H1 (cell line): ENCODE results near the gene DYNC1I1. TPM values are rescaled to one million over a fixed set of nuclear protein-coding genes. Genes with fewer than 3 reads are reported as not detected.

Source experiments
- CTCF ChIA-PET: fragments of 300-600 bp; sonication (Branson Sonifier 250); formaldehyde crosslinking; loops from one replicate; lab custom pipeline; 2021; ENCODE audit not compliant: partially characterized antibody; lab: Charles Lee
- POLR2A ChIA-PET: fragments of 300-600 bp; sonication (Branson Sonifier 250); formaldehyde crosslinking; loops from one replicate; lab custom pipeline; 2021; ENCODE audit warnings: inconsistent platforms; ENCODE audit not compliant: partially characterized antibody; lab: Charles Lee
- DNase-seq, 2 experiments: peaks; one replicate each; pipeline versions ENCODE4 v3.0.0 to v3.0.0-alpha.2; 2010 to 2022; ENCODE audit warnings: low spot score in 2 of 2, low read depth in 1 of 2, mixed read lengths in 1 of 2
- FAIRE-seq: peaks from 2 replicates; lab custom pipeline; 2011; peaks lifted over from hg19 to GRCh38; lab: Jason Lieb, UNC
- H2AFZ ChIP-seq: 2 replicates; pipeline ENCODE4 v1.8.1; 2012; ENCODE audit warnings: low read length, inconsistent platforms
- H2AK5ac ChIP-seq: 2 replicates; pipeline ENCODE4 v1.6.1; 2013; ENCODE audit warnings: low read depth, low read length
- H2BK120ac ChIP-seq: replicated peaks from 2 replicates; pipeline ENCODE3; 2013; ENCODE audit warnings: low read depth, low read length, inconsistent platforms
- H2BK12ac ChIP-seq: 2 replicates; pipeline ENCODE4 v1.6.1; 2013; ENCODE audit warnings: low read depth, low read length
- H2BK15ac ChIP-seq: 2 replicates; pipeline ENCODE4 v1.6.1; 2013; ENCODE audit warnings: low read length
- H2BK20ac ChIP-seq: 2 replicates; pipeline ENCODE4 v1.6.1; 2013; ENCODE audit warnings: low read length
- H2BK5ac ChIP-seq: 2 replicates; pipeline ENCODE4 v1.6.1; 2013; ENCODE audit warnings: low read depth, low read length
- H3K14ac ChIP-seq: 2 replicates; pipeline ENCODE4 v1.6.1; 2013; ENCODE audit warnings: inconsistent platforms; ENCODE audit not compliant: insufficient read length
- H3K18ac ChIP-seq: 2 replicates; pipeline ENCODE4 v1.6.1; 2013; ENCODE audit warnings: low read length; ENCODE audit errors: extremely low read depth
- H3K23ac ChIP-seq: 2 replicates; pipeline ENCODE4 v1.6.1; 2013; ENCODE audit warnings: inconsistent platforms; ENCODE audit not compliant: insufficient read length
- H3K23me2 ChIP-seq: 2 replicates; pipeline ENCODE4 v1.6.1; 2013; ENCODE audit warnings: low read depth, low read length
- H3K27ac ChIP-seq: 2 replicates; pipeline ENCODE4 v1.6.1; 2011; ENCODE audit warnings: low read depth, low read length, inconsistent platforms
- H3K27me3 ChIP-seq, 4 experiments: replicated peaks in 1 of 4; 1 replicate in 1 of 4; 2 replicates in 3 of 4; pipeline versions ENCODE4 v1.6.1 to v1.8.1; 2011 to 2013; ENCODE audit warnings: low read length in 3 of 4, mild to moderate bottlenecking in 3 of 4, inconsistent platforms in 2 of 4, mixed read lengths in 2 of 4, moderate library complexity in 1 of 4; ENCODE audit not compliant: control insufficient read depth in 3 of 4, insufficient read depth in 3 of 4; ENCODE audit errors: extremely low read depth in 1 of 4
- H3K36me3 ChIP-seq, 4 experiments: 2 replicates each; pipeline versions ENCODE4 v1.6.1 to v1.8.1; 2011 to 2013; ENCODE audit warnings: mild to moderate bottlenecking in 4 of 4, low read length in 3 of 4, moderate library complexity in 2 of 4, control low read depth in 1 of 4, inconsistent platforms in 1 of 4; ENCODE audit not compliant: insufficient read depth in 4 of 4, control insufficient read depth in 2 of 4
- H3K4ac ChIP-seq: replicated peaks from 2 replicates; pipeline ENCODE3; 2013; ENCODE audit warnings: low read length, low read depth, mixed read lengths, inconsistent platforms; ENCODE audit not compliant: insufficient read length
- H3K4me1 ChIP-seq, 4 experiments: replicated peaks in 1 of 4; 1 replicate in 1 of 4; 2 replicates in 3 of 4; pipeline versions ENCODE4 v1.6.1 to v1.8.1; 2011 to 2013; ENCODE audit warnings: low read length in 3 of 4, inconsistent platforms in 2 of 4, mixed read lengths in 1 of 4; ENCODE audit not compliant: insufficient read depth in 4 of 4, control insufficient read depth in 3 of 4
- H3K4me2 ChIP-seq, 2 experiments: 2 replicates each; pipeline versions ENCODE4 v1.6.1 to v1.8.1; 2011 to 2013; ENCODE audit warnings: low read depth in 2 of 2, low read length in 2 of 2, control low read depth in 1 of 2, inconsistent platforms in 1 of 2, mild to moderate bottlenecking in 1 of 2; ENCODE audit not compliant: insufficient read depth in 1 of 2
- H3K4me3 ChIP-seq, 4 experiments: fragments of 200-600, 300-600 bp in 1 of 4; sonication (generic), shearing (Covaris generic), sonication (Bioruptor Twin) in 1 of 4; 2 replicates each; pipeline versions ENCODE4 v1.5.1 to v1.8.1; 2011 to 2016; ENCODE audit warnings: low read length in 4 of 4, low read depth in 3 of 4, control low read depth in 2 of 4, inconsistent platforms in 2 of 4, mild to moderate bottlenecking in 2 of 4, mixed read lengths in 1 of 4, moderate library complexity in 1 of 4; ENCODE audit not compliant: insufficient read depth in 2 of 4; ENCODE audit errors: extremely low read depth in 1 of 4
- H3K56ac ChIP-seq: replicated peaks from 2 replicates; pipeline ENCODE3; 2013; ENCODE audit warnings: low read depth, mild to moderate bottlenecking, mixed read lengths, low read length, inconsistent platforms; ENCODE audit not compliant: insufficient read length
- H3K79me1 ChIP-seq: 2 replicates; pipeline ENCODE4 v1.6.1; 2013; ENCODE audit warnings: low read depth, low read length, control low read depth
- H3K79me2 ChIP-seq, 2 experiments: 2 replicates each; pipeline versions ENCODE4 v1.6.1 to v1.8.1; 2012 to 2013; ENCODE audit warnings: low read length in 2 of 2, mild to moderate bottlenecking in 2 of 2, inconsistent platforms in 1 of 2; ENCODE audit not compliant: insufficient read depth in 2 of 2, control insufficient read depth in 1 of 2
- H3K9ac ChIP-seq, 4 experiments: replicated peaks in 1 of 4; 1 replicate in 1 of 4; 2 replicates in 3 of 4; pipeline versions ENCODE4 v1.6.1 to v1.8.1; 2011 to 2013; ENCODE audit warnings: low read depth in 3 of 4, low read length in 3 of 4, control low read depth in 2 of 4, mild to moderate bottlenecking in 2 of 4, moderate library complexity in 2 of 4, inconsistent platforms in 1 of 4; ENCODE audit errors: extremely low read depth in 1 of 4
- H3K9me3 ChIP-seq, 2 experiments: 2 replicates each; pipeline versions ENCODE4 v1.6.1 to v1.8.1; 2012 to 2013; ENCODE audit warnings: mild to moderate bottlenecking in 2 of 2, moderate library complexity in 2 of 2, control low read depth in 1 of 2, inconsistent platforms in 1 of 2, low read depth in 1 of 2, low read length in 1 of 2, mixed read lengths in 1 of 2; ENCODE audit not compliant: insufficient read depth in 2 of 2
- H4K20me1 ChIP-seq, 2 experiments: replicated peaks in 1 of 2; 2 replicates each; pipeline versions ENCODE3 to v1.8.1; 2011 to 2013; ENCODE audit warnings: inconsistent platforms in 2 of 2, low read length in 2 of 2, mild to moderate bottlenecking in 1 of 2; ENCODE audit not compliant: insufficient read depth in 2 of 2, control insufficient read depth in 1 of 2
- H4K5ac ChIP-seq: 2 replicates; pipeline ENCODE4 v1.6.1; 2013; ENCODE audit warnings: low read length, low read depth, mixed read lengths, inconsistent platforms; ENCODE audit not compliant: insufficient read length
- H4K8ac ChIP-seq: 2 replicates; pipeline ENCODE4 v1.8.0; 2013; ENCODE audit warnings: mild to moderate bottlenecking, moderate library complexity, low read length, inconsistent platforms; ENCODE audit not compliant: insufficient read depth; ENCODE audit errors: extremely low read depth
- H4K91ac ChIP-seq: replicated peaks from 2 replicates; pipeline ENCODE3; 2013; ENCODE audit warnings: low read length, mixed read lengths, inconsistent platforms; ENCODE audit not compliant: insufficient read length
- CTCF ChIP-seq, 3 experiments: IDR thresholded peaks; 1 replicate in 2 of 3; 2 replicates in 1 of 3; pipeline versions ENCODE4 v1.5.1 to v1.6.1; 2011; ENCODE audit warnings: low read length in 3 of 3, mild to moderate bottlenecking in 3 of 3, inconsistent platforms in 2 of 3, low read depth in 1 of 3, moderate library complexity in 1 of 3; ENCODE audit not compliant: insufficient read depth in 1 of 3; ENCODE audit errors: control extremely low read depth in 1 of 3
- EP300 ChIP-seq, 2 experiments: IDR thresholded peaks; 1 replicate in 1 of 2; 2 replicates in 1 of 2; pipeline ENCODE4 v1.6.1; 2011 to 2012; ENCODE audit warnings: low read depth in 2 of 2, low read length in 2 of 2, mild to moderate bottlenecking in 2 of 2, borderline replicate concordance in 1 of 2, inconsistent platforms in 1 of 2, moderate library complexity in 1 of 2
- EZH2 ChIP-seq: fragments of 200-600 bp; sonication (generic); IDR thresholded peaks from 2 replicates; pipeline ENCODE4 v1.7.1; 2012; ENCODE audit warnings: low read depth, mild to moderate bottlenecking, moderate library complexity, low read length, inconsistent platforms; ENCODE audit not compliant: severe bottlenecking
- JUND ChIP-seq: IDR thresholded peaks from 2 replicates; pipeline ENCODE4 v1.6.1; 2011; ENCODE audit warnings: mild to moderate bottlenecking, improper control_type of control experiment, low read length
- RNF2 ChIP-seq: fragments of 200-900, 300-1000 bp; sonication (generic); IDR thresholded peaks from 2 replicates; pipeline ENCODE4 v1.7.1; 2016; ENCODE audit warnings: borderline replicate concordance, low read depth, mild to moderate bottlenecking, antibody characterized with exemption, low read length; ENCODE audit not compliant: poor library complexity, severe bottlenecking; ENCODE audit errors: missing control alignments
- WGBS, 2 experiments: shearing (Covaris generic) in 1 of 2; methylation state at CpG; one replicate each; pipeline versions ENCODE4 v1.1.6 to v1.1.7; 2013 to 2015; ENCODE audit warnings: low lambda C conversion rate in 2 of 2, mixed read lengths in 2 of 2, inconsistent platforms in 1 of 2, low coverage in 1 of 2, missing lambda C conversion rate in 1 of 2; ENCODE audit not compliant: insufficient replicate concordance in 2 of 2, insufficient coverage in 1 of 2, insufficient read length in 1 of 2; ENCODE audit errors: extremely low coverage in 1 of 2, missing lambda C conversion rate in 1 of 2; 5-methylcytosine and 5-hydroxymethylcytosine counted together
- polyA plus RNA-seq, 7 experiments: library from polyadenylated mRNA; depleted of rRNA in 3 of 7; stranded (reverse) in 5 of 7; unstranded in 2 of 7; fragments of >200 nt in 5 of 7; fragments of 200-250 nt in 2 of 7; gene quantifications; 1 replicate in 5 of 7; 2 replicates in 1 of 7; 4 replicates in 1 of 7; pipeline versions ENCODE4 v1.2.1 to v1.2.3, GENCODE V29; 2011 to 2013; ENCODE audit warnings: missing spikeins in 2 of 7, mixed read lengths in 2 of 7
- total RNA-seq: library from RNA; stranded (reverse); fragmentation: NEBNext Ultra II Directional; extraction: Animal tissue kit (Norgen Biotek cat#: 25700); gene quantifications from 2 replicates; pipeline ENCODE4 v1.2.1, GENCODE V29; 2021

The DYNC1I1 gene
- total and polyA plus RNA-seq, 2 of the 8 experiments (the other 6 are each of a cell fraction or from before 2014, with no cell fraction given) = 0.45 to 0.58 TPM

DNA sequence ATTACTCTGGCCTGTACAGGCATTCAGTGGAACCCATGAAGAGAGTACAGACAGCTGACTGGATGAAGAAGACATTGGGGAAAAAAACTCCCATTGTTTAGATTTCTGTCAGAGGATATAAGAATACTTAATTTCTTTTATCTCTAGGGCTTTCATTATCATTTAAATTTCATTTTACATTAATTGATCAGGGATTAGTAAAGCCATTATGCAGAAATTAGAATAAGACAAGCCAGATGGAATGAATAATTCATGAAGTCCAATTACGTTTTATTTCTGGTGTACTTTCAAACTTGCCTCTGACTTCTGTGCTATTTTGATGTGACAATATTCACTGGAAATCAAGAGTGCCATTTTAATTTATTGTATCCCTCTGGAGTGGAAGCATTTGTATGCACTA, 302.5 kb downstream of the DYNC1I1 start:
- Histone ChIP-seq H3K4ac (no peak overlapping the region), H3K79me1 (no peaks in the 10 kb centered on the region), H3K27ac (no peak overlapping the region), H4K5ac (no peak overlapping the region), H3K14ac (no peak overlapping the region), H4K8ac (no peak overlapping the region), H2BK20ac (no peak overlapping the region), H2AK5ac (no peak overlapping the region), H3K36me3 (no peaks in the 10 kb centered on the region), H3K4me1 (peaks cover 0 to 2% (median 0%) of the 10 kb centered on the region in 4 experiments; a peak in 2 of 7 replicates), H3K27me3 (peaks cover 3 to 18% (median 9%) of the 10 kb centered on the region in 4 experiments), H4K91ac (no peak overlapping the region), H4K20me1 (no peaks in the 10 kb centered on the region), H3K79me2 (no peaks in the 10 kb centered on the region), H3K18ac (no peak overlapping the region), H3K23ac (no peak overlapping the region), H2BK12ac (no peak overlapping the region), H3K4me3 (no peak overlapping the region), H3K23me2 (peaks cover 6% of the 10 kb centered on the region), H3K4me2 (no peak overlapping the region), H2AFZ (no peak overlapping the region), H3K56ac (no peak overlapping the region), H3K9ac (no peak overlapping the region), H2BK15ac (no peak overlapping the region), H2BK5ac (no peak overlapping the region), H3K9me3 (no peaks in the 10 kb centered on the region), H2BK120ac (no peak overlapping the region)
- CTCF ChIA-PET = interaction anchor here (0.8 to 2.0 kb wide), 11 partner anchors 28 to 953 kb away, joined by 3 to 9 read pairs (median 4); partner anchors contain the start of gene DLX5
- 83% methylated on average over 1 of the region's 1 CpG; no CpG with 5 or more reads in 1 of the 2 experiments for WGBS, 2 experiments
- no peak for DNase-seq
- POLR2A ChIA-PET = no interaction called here
- FAIRE-seq = no peak
- TF ChIP-seq RNF2 = no peak
- TF ChIP-seq JUND = no peak
- no peak for TF ChIP-seq EP300 (IDR thresholded peaks at IDR 0.05; ENCODE audit: borderline replicate concordance in 1 of 2, low read depth in 2 of 2, low read length in 2 of 2)
- TF ChIP-seq CTCF (IDR thresholded peaks at IDR 0.05; ENCODE audit: control extremely low read depth in 1 of 3, insufficient read depth in 1 of 3, low read depth in 1 of 3, low read length in 3 of 3) = no peak
- no peak for TF ChIP-seq EZH2
- TF ChIP-seq, all 59 proteins: peak for 0
